GM12873 (cell line): ENCODE results near the gene COL4A1.

Experiments
- TF ChIP-seq, protein P1 (sequence below): IDR thresholded peaks from 2 replicates; pipeline ENCODE4 v1.5.1; 2012; ENCODE audit warnings: low read depth, mild to moderate bottlenecking, moderate library complexity, low read length, control low read depth; ENCODE audit not compliant: insufficient read depth; ENCODE audit errors: missing control alignments

COL4A1 gene

DNA sequence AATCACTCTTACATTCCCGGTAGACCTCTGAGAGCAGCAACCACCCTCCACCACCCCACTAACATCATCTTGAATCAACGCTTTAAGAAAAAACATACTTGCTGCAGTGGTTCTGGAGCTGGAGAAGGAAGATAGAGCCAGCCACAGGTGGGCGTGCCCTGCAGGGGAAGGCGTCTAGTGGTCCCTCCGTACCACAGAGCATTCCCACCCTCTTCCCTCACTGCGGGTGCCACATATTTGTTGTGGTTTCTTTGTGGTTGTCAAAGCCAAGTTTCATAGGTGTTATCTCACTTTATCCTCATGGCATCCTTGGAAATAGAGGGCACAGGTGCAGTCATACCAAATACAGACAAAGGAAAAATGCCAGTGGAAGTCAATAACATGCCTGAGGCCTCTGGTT lies 22.3 kb upstream of the COL4A1 start:
- TF ChIP-seq, protein P1, sequence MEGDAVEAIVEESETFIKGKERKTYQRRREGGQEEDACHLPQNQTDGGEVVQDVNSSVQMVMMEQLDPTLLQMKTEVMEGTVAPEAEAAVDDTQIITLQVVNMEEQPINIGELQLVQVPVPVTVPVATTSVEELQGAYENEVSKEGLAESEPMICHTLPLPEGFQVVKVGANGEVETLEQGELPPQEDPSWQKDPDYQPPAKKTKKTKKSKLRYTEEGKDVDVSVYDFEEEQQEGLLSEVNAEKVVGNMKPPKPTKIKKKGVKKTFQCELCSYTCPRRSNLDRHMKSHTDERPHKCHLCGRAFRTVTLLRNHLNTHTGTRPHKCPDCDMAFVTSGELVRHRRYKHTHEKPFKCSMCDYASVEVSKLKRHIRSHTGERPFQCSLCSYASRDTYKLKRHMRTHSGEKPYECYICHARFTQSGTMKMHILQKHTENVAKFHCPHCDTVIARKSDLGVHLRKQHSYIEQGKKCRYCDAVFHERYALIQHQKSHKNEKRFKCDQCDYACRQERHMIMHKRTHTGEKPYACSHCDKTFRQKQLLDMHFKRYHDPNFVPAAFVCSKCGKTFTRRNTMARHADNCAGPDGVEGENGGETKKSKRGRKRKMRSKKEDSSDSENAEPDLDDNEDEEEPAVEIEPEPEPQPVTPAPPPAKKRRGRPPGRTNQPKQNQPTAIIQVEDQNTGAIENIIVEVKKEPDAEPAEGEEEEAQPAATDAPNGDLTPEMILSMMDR: no peak

DNA sequence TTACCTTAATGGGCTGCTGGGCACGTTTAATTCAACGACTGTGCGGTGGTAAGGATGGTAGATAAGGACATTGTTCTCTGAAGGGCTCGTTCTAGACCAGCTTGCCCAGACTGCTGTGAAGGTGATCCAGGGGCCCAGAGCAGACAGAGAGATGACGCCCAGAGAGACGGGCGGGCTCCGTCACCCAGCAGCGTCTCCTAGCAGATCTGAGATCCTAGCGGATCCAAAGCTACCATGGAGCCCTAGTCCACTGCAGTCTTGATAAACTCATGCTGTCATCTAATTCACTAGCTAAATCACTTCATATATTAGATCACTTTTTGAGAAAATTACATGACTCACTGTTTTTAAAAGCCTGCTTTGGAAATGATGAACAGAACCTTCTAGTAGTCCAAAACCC lies 21.6 kb upstream of the COL4A1 start:
- TF ChIP-seq, protein P1: no peak

DNA sequence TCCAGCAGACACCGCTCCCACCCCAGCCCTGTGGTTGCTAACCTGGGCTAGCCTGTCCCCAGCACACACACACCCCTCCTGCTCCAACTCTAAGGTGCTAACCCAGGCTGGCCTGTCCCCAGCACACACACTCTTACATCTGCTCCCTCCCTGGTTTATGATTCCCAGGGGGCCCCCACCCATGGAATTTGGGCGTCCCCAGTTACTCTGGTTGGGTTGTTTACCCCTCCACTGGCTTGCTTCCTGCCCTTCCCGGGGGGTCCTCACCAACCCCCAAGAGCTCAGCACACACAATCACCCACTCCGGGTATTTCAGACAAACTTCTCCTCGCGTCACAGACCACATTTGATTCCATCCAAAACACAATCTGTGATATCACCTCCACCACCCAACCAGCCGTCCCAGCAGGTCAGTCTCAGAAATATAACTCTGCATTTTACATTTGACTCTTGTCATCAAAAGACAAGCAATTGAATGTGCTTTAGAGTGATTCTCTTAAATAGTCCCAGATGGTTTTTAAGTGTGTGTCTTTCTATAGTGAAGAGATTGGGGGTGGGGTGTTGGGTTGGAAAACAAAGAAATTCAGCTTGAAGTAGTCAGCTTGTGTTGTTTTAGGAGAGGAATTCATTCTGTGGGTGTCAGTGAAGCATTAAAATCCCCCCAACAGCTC lies 20.2 kb upstream of the COL4A1 start:
- TF ChIP-seq, protein P1: no peak

DNA sequence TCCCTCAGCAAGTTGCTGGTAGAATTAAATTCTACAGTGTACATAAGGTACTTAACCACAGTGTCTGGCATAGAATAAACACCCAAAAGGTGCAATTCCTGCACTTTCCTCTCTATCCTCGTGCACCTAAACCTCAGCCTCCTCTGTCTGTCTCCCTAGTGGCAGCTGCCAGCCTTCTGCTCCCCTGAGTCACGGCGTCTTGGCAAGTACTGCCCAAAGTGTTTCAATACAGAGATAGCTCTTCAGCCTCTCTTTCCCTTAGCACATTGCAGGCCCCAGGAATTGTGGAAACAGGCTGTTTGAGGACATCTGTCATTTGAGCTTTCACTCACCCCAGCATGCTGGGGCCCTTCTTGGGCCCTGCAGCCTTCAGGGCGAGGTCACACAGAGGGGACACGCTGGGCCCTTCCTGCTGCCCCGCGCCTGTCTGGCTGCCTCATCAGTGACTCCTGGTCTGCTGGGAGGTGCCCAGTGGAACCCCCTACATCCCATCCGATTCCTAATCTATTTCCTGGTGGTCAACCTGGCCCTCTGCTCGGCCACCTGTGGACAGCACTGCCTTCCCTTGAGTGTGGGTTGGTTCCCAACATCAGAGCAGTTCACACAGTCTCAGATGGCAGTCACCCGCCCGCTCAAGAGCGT lies 19.4 kb upstream of the COL4A1 start:
- TF ChIP-seq, protein P1: no peak

DNA sequence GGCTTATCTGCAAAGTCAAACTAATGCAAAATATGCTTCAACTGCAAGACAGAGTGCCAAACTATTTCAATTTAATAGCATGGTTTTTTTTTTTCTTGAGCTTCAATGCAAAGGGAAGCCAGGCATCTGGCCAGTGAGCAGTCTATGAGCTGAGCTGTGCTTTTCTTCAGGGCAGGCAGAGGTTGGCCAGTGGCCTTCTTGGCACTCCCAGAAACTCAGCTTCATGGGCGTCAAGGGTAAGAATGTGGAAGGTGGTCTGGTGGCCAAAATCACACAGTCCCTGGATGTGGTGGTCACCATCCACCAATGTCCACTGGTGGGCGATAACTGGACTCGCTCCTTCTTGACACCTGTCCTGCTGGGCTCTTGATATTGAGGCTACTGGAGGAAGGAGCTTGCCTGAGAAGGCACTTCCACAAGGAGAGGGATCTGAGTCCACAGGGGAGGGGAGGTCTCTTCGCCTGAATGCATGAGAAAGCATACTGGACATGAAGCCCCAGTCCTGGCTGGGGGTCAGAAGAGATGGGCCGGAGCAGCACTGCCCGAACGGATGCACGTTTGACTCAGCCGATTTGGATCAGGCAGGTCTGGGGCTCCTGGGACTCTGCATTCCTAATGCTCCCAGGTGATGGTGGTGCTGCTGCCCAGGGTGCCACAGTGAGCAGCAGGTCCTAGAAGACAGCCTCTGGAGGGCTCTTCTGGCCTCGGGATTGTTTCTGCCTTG lies 17.2 kb upstream of the COL4A1 start:
- TF ChIP-seq, protein P1: no peak

DNA sequence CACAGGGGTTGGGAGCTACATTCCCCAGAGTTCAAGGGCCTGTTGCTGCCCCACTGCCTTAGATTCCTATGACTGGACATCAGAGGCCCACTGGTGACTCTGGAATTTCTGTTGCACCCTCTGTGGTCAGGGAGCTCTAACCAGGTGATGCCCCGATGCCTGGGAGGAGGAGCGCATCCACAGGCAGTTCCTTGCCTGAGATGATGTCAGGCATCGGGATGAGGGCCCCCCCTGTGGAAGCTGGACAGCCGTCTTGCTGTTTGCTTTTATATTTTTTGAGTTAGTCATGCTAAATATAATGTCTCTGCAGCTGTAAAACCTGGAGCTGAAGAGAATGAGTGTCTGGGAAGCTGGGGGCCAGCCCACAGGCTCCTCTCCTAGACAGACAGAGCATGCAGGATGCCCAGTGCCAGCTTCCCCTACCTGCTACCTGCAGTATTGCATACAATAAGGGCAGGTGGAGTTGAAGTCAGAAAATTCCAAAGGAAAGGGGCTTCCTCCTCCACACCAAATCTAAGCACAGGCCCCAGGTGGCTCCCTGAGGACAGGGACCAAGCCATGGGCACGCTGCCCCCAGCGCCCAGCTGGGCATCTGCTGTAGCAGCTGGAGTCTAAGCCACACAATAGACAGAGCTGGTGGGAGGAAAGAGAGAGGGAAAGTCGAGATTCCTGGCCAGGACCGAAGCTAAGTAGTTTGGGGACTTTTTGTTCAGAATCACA lies 16.4 kb upstream of the COL4A1 start:
- TF ChIP-seq, protein P1: no peak

DNA sequence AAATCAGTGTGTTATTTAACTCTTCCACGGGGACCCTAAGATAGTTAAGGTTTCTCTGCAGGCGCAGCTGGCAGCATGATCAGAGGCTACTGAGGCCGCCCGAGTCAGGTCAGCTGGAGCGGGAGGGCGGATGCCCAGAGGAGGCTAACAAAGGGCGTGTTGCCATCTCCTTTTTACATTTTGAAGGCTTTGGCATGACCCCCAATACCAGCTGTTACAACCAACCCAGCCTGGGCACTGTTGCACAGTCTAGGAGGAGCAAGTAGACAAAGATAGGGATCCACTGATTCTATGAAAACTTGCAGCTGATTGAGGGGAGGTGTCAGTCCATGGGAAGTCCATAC lies 15.8 kb upstream of the COL4A1 start:
- TF ChIP-seq, protein P1: no peak
